HG03520 (cell line): ENCODE measurements around the gene SCN8A.

Source experiments
- ATAC-seq: cut with Tn5 transposase; IDR thresholded peaks from one replicate; pipeline ENCODE4 v1.9.1; 2021; ENCODE audit warnings: mild to moderate bottlenecking, moderate library complexity; ENCODE audit not compliant: unreplicated experiment

Gene SCN8A

DNA sequence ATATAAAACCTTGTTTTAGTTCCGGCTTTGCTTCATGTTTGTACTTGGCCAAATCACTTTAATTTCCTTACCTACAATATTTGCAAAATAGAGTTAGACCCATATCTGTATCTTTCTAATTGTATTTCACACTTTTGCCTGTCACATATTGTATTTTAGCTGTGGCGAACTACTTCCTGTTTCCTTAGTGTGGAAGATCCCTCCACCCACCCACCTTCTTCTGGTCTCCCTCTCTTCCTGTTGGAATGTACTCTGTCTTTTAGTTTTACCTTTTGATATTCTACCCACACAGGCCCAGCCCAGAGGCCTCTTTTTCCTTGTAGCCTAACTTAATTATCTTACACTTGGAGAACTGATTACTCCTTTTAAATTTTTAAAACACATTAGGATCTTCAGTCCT is 78.2 kb downstream of the SCN8A start:
- ATAC-seq, result no peak

DNA sequence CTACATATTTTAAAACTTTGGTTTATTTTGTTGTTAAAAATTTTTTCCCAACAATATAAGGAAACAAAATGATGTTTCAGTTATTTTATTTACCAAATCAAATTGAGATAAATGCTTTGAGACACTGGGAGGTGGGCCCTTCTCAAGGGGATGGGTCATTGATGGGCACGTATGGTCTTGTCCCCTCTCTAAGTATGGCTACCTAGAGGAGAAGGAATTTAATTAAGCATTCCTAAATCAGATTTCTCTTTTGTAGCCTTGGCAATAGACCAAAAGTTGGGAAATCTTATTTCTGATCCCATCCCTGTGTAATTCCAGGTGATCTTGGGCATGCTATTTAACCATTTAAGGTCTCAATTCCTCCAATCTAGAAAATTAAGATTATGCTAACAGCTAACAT is 79.0 kb downstream of the SCN8A start:
- ATAC-seq, result no peak

DNA sequence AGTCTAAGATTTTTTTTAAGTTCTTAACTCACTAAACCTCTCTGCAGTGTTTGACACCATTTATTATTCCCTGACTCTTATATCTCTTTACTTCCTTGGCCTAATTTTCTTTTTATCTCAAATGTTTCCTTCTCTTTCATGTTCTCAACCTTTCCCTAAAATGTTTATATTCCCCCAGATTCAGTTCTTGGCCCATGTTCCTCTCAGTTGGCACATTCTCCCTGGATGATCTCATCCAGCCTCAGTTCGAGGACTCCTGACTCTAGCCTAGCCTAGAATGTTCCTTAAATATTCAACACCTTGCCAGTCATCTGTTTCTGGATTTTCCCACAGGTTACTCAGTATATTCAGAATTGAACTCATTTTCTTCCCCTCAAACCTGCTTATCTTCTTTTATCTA is 81.3 kb downstream of the SCN8A start:
- no peak for ATAC-seq

DNA sequence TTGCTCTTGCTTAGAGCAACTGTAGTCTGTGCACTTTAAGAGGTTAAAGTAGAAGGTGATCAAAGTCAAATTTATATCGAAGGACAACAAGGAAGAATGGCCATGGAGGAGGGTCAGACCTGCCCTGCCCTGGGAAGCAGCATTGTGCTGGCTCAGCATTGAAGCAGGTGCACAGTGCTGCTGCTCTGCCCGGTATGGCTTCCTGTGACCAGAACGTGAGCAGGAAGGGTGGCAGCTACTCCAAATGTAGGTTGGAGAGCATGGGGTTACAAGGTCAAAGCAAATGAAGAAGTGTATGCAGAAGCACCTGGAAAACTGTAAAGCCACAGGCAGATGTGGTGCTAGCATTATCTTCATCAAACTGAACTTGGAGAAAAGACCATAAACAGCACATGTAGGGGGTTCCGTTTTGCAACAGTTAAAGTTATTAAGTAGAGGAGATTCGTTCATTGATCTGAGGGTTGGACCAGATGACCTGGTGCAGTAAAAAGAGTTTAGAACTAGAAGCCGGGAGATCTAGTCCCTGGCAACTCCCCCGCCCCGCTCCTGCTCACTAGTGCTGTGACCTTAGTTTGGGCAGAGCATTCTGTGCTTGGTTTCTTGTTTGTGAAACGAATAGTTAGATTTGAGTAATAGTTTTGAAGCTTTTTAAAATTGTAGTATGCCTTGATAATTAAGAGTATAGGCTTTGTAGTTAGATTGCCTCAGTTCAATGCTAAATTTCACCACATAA is 84.2 kb downstream of the SCN8A start:
- ATAC-seq, result no peak

GRCh38 chr12:51676875-51677274 is 85.8 kb downstream of the SCN8A start:
- no peak for ATAC-seq

DNA sequence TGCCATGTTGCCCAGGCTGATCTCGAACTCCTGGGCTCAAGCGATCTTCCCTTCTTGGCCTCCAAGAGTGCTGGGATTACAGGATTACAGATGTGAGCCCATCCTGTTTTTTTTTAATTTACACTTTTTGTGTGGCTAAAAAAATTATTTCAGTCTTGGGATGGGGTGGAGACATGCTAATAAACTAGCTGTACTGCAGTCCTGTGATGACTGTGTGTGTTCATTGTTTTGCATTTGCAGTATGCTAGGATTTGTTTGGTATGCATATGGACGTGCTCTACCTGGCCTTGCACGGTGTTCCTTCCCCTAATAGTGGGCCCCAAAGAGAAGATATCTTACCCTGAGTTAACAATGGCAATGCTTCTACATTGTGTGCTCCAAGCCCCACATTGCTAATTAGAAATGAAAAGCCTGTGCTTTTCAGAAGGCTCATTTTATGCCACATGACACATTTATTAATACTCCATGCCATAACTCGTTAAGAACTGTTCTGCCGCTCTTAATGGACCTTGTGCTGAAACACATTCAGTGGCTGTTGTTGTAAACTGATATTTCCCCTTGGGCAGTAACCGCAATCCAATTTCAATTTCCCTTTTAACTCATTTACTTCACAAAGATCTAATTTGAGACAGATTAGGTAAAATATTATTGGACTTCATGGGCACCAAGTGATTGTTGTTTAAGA is 86.4 kb downstream of the SCN8A start:
- no peak for ATAC-seq

DNA sequence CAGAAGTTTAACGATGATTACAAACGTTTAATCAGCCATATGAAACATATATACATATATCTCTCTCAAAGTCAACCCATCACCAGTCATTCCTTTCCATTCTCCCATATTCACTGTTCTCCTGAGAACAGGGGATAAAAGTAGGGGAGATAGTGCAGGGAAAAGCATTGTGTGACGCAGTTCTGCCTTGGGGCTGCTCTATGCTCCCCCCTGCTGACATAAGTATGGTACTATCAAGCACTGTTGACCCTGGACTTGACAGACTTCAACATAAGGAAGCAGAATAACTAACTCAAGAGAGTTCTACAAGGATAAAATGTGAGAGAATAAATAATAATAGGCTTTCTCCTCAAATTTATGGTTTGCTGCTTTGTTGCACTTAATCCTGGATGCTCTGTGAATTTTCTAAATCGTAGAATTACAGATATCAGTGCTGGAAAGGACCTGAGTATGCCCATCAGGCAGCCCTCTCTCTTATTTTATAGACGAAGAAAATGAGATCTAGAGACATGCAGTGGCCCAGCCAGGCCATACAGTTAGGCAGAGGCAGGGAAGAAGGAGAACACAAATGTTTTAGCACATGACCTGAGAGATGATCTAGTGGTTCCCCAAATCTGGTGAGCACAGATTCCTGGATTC is 87.2 kb downstream of the SCN8A start:
- no peak for ATAC-seq

DNA sequence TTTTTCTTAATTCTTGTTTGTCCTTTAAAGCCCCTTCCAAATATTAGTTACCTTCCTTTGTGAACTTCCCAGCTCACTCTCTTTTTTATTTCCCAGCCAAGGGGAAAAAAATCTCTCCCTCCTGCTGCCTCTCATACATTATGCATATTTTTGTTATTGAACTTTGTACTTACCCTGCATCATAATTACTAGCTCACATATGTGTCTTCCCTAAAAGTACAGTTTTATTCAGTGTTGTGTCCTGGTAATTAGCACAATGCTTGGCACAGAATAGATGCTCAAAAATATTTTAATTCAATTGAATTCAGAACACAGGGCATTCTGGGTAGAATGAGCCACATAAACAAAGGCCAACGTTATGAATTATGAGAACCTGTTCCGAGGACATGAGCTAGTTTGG is 91.9 kb downstream of the SCN8A start:
- no peak for ATAC-seq

- no peak for ATAC-seq
These were observed 92.8 kb downstream of the SCN8A start for GRCh38 chr12:51683763-51684357.

- no peak for ATAC-seq
These were observed 95.7 kb downstream of the SCN8A start for GRCh38 chr12:51686727-51687126.

- ATAC-seq, result no peak
These were observed 96.1 kb downstream of the SCN8A start for GRCh38 chr12:51687177-51687576.

DNA sequence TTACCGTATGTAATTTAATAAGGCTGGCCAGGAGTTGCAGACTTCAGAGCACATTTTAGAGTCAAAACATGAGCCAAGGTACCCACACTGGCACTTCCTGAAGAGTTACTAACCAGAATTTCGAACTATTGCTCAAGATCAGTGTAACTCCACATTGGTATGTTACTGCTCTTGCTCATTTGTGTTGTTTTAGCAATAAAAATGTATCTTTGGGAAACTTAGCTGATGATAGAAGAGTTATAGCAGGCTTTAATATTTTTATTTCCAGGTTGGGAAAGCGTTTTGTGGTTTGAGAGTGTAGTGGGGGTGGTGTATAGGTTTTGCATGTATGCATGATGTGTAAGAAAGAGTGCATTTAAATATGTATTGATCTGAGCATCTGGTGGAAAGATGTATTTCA is 96.6 kb downstream of the SCN8A start:
- ATAC-seq, result no peak

GRCh38 chr12:51689983-51690382 is 99.0 kb downstream of the SCN8A start:
- no peak for ATAC-seq

GRCh38 chr12:51692016-51692415 is 101.0 kb downstream of the SCN8A start:
- ATAC-seq, result no peak

- ATAC-seq, result no peak
These were observed 102.5 kb downstream of the SCN8A start for GRCh38 chr12:51693569-51693968.

- ATAC-seq, result no peak
These were observed 103.1 kb downstream of the SCN8A start for GRCh38 chr12:51694146-51694545.

DNA sequence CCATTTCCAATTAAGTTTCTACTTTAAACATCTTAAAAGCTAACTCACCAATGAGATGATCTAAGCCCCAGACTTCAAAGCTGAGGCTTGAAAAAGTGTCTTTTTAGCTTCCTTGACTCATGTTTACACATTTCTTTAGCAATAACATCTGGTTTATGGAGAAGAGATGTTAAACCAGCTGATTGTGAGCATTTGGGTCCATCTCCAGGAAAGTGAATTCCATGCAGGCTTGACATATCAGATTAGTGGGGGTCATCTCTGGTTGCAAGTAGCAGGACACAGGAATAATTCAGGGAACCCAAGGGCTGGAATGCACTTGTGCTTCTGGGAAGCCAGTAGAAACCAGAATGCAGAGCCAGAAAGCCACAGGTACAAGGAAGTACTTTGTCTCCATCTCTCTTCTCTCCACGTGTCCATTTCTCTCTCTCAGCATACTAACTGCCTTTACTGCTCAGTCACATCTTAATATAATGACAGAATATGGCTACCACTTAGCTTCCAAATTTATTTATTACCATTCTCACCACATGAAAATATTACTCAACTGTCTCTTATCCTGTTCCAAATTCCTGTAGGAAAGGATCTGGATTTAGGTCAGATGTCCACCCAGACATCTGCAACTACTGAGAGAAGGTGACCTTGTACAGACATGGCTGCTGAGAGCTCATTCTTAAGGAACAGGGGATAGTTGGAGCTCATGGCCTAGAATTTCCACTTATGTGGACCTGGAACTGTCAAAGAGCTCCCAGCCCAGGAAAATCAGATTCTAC is 104.4 kb downstream of the SCN8A start:
- no peak for ATAC-seq

DNA sequence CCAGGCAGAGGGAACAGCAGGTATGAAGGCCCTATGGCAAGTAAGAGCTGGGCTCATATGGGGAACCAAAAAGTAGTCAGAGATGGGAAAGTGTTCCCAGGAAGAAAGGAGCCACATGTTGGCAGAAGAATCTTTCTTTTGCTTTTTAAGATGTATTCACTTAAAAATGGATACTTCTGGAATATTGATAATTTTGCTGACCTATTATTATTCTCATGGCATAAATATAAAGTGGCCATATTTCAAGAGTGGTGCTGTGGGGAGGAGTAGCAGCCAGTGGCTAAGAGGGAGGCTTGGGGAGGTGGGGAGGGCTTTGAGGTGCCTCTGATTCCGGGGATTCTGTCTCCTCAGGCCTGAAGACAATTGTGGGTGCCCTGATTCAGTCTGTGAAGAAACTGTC is 108.2 kb downstream of the SCN8A start:
- ATAC-seq, result no peak

DNA sequence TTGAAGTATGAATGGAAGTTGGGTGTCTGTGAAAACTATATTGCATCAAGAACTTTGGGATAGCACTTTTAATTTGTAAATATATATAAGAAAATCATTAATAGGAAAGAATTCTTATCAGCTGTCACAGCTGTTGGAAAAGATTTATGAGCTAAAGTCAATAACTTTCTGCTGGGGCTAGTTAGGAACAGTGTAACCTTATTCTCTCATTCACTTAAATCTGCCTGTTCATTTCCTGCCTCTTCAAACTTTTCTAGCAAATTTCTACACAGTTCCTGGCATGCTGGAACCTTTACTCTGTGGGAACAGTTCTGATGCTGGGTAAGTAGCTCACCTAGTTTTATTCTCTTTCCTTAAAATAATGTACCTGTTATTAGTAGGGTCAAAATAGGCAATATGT is 109.9 kb downstream of the SCN8A start:
- ATAC-seq, result no peak

DNA sequence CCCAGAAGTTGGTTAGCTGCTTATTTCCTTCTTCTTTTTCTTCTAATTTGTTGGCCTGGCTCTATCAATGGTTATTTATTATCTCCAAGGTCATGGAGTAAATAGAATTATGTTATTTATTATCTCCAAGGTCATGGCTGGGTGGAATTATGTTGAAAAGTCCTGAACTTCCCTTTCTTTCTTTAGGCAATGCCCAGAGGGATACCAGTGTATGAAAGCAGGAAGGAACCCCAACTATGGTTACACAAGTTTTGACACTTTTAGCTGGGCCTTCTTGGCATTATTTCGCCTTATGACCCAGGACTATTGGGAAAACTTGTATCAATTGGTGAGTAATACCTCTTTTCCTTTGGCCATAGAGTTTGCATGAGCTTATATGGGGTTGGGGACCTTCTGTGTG is 111.6 kb downstream of the SCN8A start:
- ATAC-seq, result no peak

- no peak for ATAC-seq
These were observed 114.4 kb downstream of the SCN8A start for GRCh38 chr12:51705450-51705849.
